ENCODE results near the gene ACACA. TPM values are rescaled to one million over a fixed set of nuclear protein-coding genes. Genes with fewer than 3 reads are reported as not detected.

ACACA gene
- total and polyA plus RNA-seq, 9 donors: 10.9 to 104 (median 37.9) TPM

- 96 to 98% (median 97%) methylated on average over 4 of the region's 4 CpGs for WGBS, 3 donors
- no peaks in the 10 kb centered on the region for H3K9me3 ChIP-seq
- TF ChIP-seq EP300 (IDR thresholded peaks at IDR 0.05) (no peak), CTCF (IDR thresholded peaks at IDR 0.05) (no peak), POLR2A (IDR thresholded peaks at IDR 0.05) (no peak)
- H3K36me3 ChIP-seq: no peaks in the 10 kb centered on the region
- no peak overlapping the region for H3K27ac ChIP-seq
- intact Hi-C loops (cut with DNase I): loop anchor here in 2 of 4 donors (5.0 to 10.0 kb wide), 2 partner anchors 623 to 1216 kb away; no protein-coding TSS in a partner anchor
- no peak overlapping the region for H3K4me3 ChIP-seq
- H3K4me1 ChIP-seq (ENCODE audit: insufficient read depth): no peaks in the 10 kb centered on the region
- H3K27me3 ChIP-seq: no peaks in the 10 kb centered on the region
- DNase-seq: no peak
Measured at GRCh38 chr17:37247825-37248224, 158.8 kb downstream of the ACACA start.

- H3K4me1 ChIP-seq (ENCODE audit: insufficient read depth): no peaks in the 10 kb centered on the region
- 97 to 99% (median 98%) methylated on average over 2 of the region's 2 CpGs for WGBS, 3 donors
- TF ChIP-seq EP300 (IDR thresholded peaks at IDR 0.05) (no peak), POLR2A (IDR thresholded peaks at IDR 0.05) (no peak), CTCF (IDR thresholded peaks at IDR 0.05) (no peak)
- DNase-seq: no peak
- H3K36me3 ChIP-seq: no peaks in the 10 kb centered on the region
- H3K27me3 ChIP-seq: no peaks in the 10 kb centered on the region
- H3K4me3 ChIP-seq: no peak overlapping the region
- no peaks in the 10 kb centered on the region for H3K9me3 ChIP-seq
- no peak overlapping the region for H3K27ac ChIP-seq
- intact Hi-C loops (cut with DNase I): loop anchor here in 2 of 4 donors (5.0 to 10.0 kb wide), 2 partner anchors 621 to 1214 kb away; no protein-coding TSS in a partner anchor
Measured at GRCh38 chr17:37246085-37246484, 160.6 kb downstream of the ACACA start.

- H3K9me3 ChIP-seq: no peaks in the 10 kb centered on the region
- DNase-seq: no peak
- 82 to 91% (median 86%) methylated on average over 5 of the region's 5 CpGs for WGBS, 3 donors
- no peak overlapping the region for H3K27ac ChIP-seq
- H3K27me3 ChIP-seq: no peaks in the 10 kb centered on the region
- H3K4me3 ChIP-seq: no peak overlapping the region
- intact Hi-C loops (cut with DNase I): loop anchor here in 1 of 4 donors (10.0 kb wide), 1 partner anchor 616 kb away; no protein-coding TSS in a partner anchor
- no peaks in the 10 kb centered on the region for H3K36me3 ChIP-seq
- peaks cover 2% of the 10 kb centered on the region for H3K4me1 ChIP-seq (ENCODE audit: insufficient read depth)
- TF ChIP-seq POLR2A (IDR thresholded peaks at IDR 0.05): no peak
- TF ChIP-seq CTCF (IDR thresholded peaks at IDR 0.05): no peak
- no peak for TF ChIP-seq EP300 (IDR thresholded peaks at IDR 0.05)
Measured at GRCh38 chr17:37240381-37240780, 166.3 kb downstream of the ACACA start.

- DNase-seq: no peak
- Histone ChIP-seq H3K27ac (no peak overlapping the region), H3K4me3 (no peak overlapping the region), H3K36me3 (no peaks in the 10 kb centered on the region), H3K9me3 (no peaks in the 10 kb centered on the region), H3K27me3 (no peaks in the 10 kb centered on the region), H3K4me1 (ENCODE audit: insufficient read depth) (peaks cover 2% of the 10 kb centered on the region)
- TF ChIP-seq EP300 (IDR thresholded peaks at IDR 0.05) (no peak), POLR2A (IDR thresholded peaks at IDR 0.05) (no peak), CTCF (IDR thresholded peaks at IDR 0.05) (peak; percentile 48 to 65 (median 57))
- intact Hi-C loops (cut with DNase I): loop anchor here in 2 of 4 donors (10.0 kb wide), 1 partner anchor 615 kb away; no protein-coding TSS in a partner anchor
- 35 to 43% (median 38%) methylated on average over 3 of the region's 3 CpGs for WGBS, 3 donors
Measured at GRCh38 chr17:37239690-37240334, 166.8 kb downstream of the ACACA start.

Data from ovary (tissue), 9 donors.